GM08714 (cell line): ENCODE measurements around the gene OR2G2.

ENCODE experiments used
- H3K4me3 ChIP-seq: fragments of 200-500 bp; sonication (Bioruptor generic); 2 replicates; pipeline ENCODE4 v1.5.1; 2014; ENCODE audit warnings: mild to moderate bottlenecking, low read length, inconsistent platforms
- ZNF274 ChIP-seq: IDR thresholded peaks from 2 replicates; pipeline ENCODE4 v1.6.1; 2012; ENCODE audit warnings: mild to moderate bottlenecking, low read depth, low read length

Gene OR2G2

DNA sequence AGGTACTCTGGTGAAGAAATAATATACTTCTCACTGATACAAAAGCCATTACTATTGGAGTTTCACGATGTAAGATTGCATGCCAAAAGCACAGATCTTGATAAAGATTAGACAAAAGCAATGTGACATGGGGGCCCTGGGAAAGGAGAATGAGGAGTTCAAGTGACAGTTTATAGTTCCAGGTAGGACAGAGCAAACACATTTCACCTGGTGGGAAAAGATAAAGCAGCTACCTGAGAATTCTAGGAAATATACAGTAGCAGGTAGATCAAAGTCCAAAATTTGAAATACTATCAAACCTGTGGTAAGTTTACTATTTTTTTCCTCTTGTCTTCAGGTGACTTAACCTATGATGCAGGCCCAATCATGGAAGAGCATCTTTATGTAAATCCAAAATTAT is 25.2 kb downstream of the OR2G2 start:
- TF ChIP-seq ZNF274: no peak

DNA sequence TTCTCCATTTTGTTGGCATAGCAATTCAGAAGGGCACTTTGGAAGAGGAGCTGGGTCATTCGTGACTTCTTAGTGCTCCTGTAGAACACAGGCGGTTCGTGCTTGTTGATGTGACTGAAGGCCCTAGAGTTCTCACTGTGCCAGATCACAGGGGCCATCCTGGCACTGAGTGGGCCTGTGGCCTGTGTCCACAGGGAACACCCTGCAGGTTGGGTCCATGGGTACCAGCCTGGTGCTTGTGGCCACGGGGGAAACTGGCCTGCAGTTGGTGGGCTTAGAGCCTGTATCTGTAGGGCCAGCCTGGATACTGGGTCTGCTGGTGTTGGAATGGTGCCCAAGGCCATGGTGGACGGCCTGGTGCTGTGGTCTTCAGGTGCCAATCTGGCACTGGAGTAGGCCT is 26.5 kb downstream of the OR2G2 start:
- TF ChIP-seq ZNF274: no peak
- no peak overlapping the region for H3K4me3 ChIP-seq

More for the DNA sequence above, 25.2 kb downstream of the OR2G2 start:
- H3K4me3 ChIP-seq: no peak overlapping the region

DNA sequence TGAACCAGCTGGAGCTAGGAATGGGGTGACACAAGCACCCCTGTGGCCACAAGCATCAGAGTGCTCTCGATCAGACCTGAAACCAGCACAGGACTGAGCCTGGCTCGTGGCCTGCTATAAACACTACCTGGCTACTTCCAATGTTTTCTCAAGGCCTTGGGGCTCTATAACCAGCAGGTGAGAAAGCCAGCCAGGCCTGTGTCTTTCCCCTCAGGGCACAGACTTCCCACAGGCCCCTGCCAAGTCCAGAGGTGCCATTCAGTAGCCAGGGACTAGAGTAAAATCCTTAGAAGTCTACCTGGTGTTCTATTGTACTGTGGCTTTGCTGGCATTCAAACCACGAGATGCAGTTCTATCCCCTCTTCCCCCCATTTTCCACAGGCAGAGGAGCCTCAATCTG is 39.8 kb downstream of the OR2G2 start:
- H3K4me3 ChIP-seq: no peak overlapping the region
- TF ChIP-seq ZNF274: no peak

DNA sequence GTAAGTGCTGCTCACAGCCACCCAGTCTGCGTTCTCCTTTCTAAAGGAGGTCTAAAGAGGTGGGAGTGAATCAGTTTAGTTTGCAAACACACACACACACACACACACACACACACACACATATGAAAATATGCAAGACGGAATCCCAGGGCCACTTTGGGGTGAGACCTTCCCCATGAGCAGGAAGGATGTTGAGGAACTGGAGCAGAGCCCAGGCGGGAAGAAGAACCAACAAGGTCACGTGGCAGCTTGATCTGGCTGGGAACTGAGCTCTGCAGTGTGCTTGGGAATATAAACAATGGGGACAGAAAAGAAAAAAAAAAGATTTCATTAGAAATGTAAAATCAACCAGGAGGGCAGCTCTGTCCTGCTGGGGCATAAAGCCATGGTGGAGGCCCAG is 49.9 kb downstream of the OR2G2 start:
- H3K4me3 ChIP-seq: no peak overlapping the region
- no peak for TF ChIP-seq ZNF274

DNA sequence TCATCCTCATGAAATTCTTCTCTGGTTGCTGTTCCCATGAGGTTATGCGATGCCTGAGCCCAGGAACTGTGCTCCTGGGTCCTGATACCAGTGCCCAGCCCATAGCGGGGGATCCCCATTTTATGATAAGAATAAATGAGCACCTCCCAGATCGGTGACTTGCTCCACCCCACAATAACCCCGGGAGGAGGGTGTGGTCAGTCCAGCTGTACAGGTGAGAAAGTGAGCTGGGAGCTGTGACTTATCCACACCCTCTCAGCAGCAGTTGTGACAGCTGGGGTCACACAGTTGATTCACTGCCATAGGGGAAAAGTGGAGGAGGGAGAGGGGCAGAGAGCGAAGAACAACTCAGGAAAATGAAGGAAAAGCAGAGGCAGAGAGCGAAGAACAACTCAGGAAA is 50.6 kb downstream of the OR2G2 start:
- TF ChIP-seq ZNF274: no peak
- H3K4me3 ChIP-seq: no peak overlapping the region
